GM11168 (cell line): Measurements from ENCODE around the gene CDC25A.

Experiments
- in situ Hi-C: fragments of 300-500 bp; cut with MboI; formaldehyde crosslinking; loops from one replicate; pipeline ENCODE4 v1.12.0; 2022; ENCODE audit warnings: low sequenced_read_pairs; ENCODE audit not compliant: unreplicated experiment

The CDC25A gene

GRCh38 chr3:48199117-48199516 is 10.9 kb upstream of the CDC25A start:
- in situ Hi-C loops = no loop called here

GRCh38 chr3:48196611-48197010 is 8.4 kb upstream of the CDC25A start:
- in situ Hi-C loops = no loop called here

- in situ Hi-C loops = no loop called here
Observed at GRCh38 chr3:48194446-48195071, 6.3 kb upstream of the CDC25A start.

GRCh38 chr3:48190911-48191310 is 2.7 kb upstream of the CDC25A start:
- in situ Hi-C loops = no loop called here

GRCh38 chr3:48189321-48189720 is 1.1 kb upstream of the CDC25A start:
- in situ Hi-C loops = no loop called here

GRCh38 chr3:48187579-48188265 is 495 bp downstream of the CDC25A start:
- in situ Hi-C loops = no loop called here

GRCh38 chr3:48187301-48187578 is 977 bp downstream of the CDC25A start:
- in situ Hi-C loops = no loop called here

- in situ Hi-C loops = no loop called here
Observed at GRCh38 chr3:48186631-48187300, 1.5 kb downstream of the CDC25A start.

GRCh38 chr3:48185129-48185528 is 3.1 kb downstream of the CDC25A start:
- in situ Hi-C loops = no loop called here

- in situ Hi-C loops = no loop called here
Observed at GRCh38 chr3:48184299-48184698, 3.9 kb downstream of the CDC25A start.

- in situ Hi-C loops = no loop called here
Observed at GRCh38 chr3:48180531-48181253, 7.5 kb downstream of the CDC25A start.

- in situ Hi-C loops = no loop called here
Observed at GRCh38 chr3:48180021-48180420, 8.2 kb downstream of the CDC25A start.

GRCh38 chr3:48178072-48178471 is 10.1 kb downstream of the CDC25A start:
- in situ Hi-C loops = no loop called here

- in situ Hi-C loops = no loop called here
Observed at GRCh38 chr3:48157950-48158376, 30.3 kb downstream of the CDC25A start.

- in situ Hi-C loops = no loop called here
Observed at GRCh38 chr3:48157202-48157840, 30.9 kb downstream of the CDC25A start.

GRCh38 chr3:48156163-48156562 is 32.1 kb downstream of the CDC25A start:
- in situ Hi-C loops = no loop called here

- in situ Hi-C loops = no loop called here
Observed at GRCh38 chr3:48155122-48155521, 33.1 kb downstream of the CDC25A start.

- in situ Hi-C loops = loop anchor here (5.0 kb wide), 1 partner anchor 155 kb away; no protein-coding TSS in a partner anchor
Observed at GRCh38 chr3:48151807-48152427, 36.3 kb downstream of the CDC25A start.

GRCh38 chr3:48151058-48151806 is 37.0 kb downstream of the CDC25A start:
- in situ Hi-C loops = loop anchor here (5.0 kb wide), 1 partner anchor 154 kb away; no protein-coding TSS in a partner anchor
